Measurements from ENCODE around the gene LARP4B.

The LARP4B gene

DNA sequence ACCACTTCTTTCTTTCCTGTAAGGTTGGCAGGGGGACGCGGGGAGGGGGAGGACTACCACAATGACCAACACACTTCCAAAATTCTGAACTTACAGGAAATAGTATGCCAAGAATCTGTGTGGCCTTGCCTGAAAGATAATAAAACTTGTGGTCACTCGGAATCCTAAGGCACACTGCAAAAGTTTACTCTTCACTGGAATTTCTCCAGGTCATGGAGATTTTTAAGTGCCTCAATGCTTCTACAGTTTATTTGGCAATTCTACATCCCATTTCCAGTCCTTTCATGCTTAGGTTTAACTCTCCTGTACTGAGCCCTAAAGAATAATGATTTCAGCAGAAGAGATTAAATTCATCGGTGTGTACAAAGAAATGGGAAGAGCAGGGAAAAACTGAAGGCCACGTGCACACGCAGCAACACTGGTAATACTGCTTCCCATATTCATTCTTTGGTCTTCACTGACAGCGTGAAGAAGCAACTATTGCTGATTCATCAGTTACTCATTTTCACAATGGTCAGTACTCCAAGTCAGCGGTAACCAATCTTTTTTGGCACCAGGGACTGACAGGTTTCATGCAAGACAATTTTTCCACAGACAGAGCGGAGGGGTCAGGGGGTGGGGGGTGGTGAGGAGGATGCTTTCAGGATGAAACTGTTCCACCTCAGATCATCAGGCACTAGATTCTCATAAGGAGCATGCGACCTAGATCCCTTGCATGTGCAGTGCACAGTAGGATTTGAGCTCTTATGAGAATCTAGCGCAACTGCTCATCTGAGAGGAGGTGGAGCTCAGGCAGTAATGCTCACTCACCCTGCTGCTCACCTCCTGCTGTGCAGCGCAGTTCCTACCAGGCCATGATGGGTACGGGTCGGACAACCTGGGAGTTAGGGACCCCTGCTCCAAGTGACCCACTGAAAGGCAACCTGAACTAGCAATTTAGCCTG lies 9.8 kb downstream of the LARP4B start:
- no peak for DNase-seq

DNA sequence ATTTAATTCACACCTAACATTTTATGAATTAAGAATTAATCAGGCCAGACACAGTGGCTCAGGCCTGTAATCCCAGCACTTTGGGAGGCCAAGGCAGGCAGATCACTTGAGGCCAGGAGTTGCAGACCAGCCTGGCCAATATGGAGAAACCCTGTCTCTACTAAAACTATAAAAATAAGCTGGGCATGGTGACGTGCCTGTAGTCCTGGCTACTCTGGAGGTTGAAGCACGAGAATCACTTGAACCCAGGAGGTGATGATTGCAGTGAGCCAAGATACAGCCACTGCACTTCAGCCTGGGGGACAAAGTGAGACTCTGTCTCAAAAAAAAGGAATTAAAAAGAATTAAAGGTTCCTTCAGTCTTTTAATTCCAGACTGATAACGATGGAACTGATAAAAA lies 11.1 kb downstream of the LARP4B start:
- no peak for DNase-seq

- DNase-seq, result no peak
Measured at GRCh38 chr10:919481-919880, 12.0 kb downstream of the LARP4B start.

GRCh38 chr10:917999-918398 lies 13.5 kb downstream of the LARP4B start:
- DNase-seq, result no peak

- no peak for DNase-seq
Measured at GRCh38 chr10:917416-917720, 14.1 kb downstream of the LARP4B start.

DNA sequence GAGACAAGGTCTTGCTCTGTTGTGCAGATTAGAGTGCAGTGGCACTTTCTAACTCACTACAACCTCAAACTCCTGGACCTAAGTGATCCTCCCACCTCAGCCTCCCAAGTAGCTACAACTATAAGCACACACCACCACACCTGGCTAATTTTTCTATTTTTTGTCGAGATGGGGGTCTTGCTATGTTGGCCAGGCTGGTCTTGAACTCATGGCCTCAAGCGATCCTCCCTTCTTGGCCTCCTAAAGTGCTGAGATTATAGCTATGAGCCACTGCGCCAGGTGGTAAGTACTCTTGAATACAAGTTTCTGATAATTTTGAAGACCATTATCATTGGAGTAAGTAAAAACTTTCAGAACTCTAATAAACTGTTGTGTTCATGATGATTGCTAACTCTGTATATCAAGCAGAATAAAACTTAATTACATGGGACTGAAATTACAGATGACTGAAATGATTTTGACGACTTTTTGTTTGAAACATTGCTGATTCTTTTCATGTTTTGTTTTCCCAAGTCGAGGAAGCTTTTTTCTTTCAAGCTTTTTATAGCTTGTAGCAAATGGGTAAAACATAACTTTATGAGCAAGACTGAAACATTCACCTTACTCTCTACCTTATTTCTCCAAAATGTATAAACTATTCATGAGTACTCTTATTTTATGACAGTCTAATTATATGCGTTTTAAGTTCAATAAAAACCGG lies 14.6 kb downstream of the LARP4B start:
- no peak for DNase-seq

- no peak for DNase-seq
Measured at GRCh38 chr10:909831-910230, 21.7 kb downstream of the LARP4B start.

GRCh38 chr10:905972-906371 lies 25.5 kb downstream of the LARP4B start:
- DNase-seq, result no peak

GRCh38 chr10:905503-905902 lies 26.0 kb downstream of the LARP4B start:
- DNase-seq, result no peak

- no peak for DNase-seq
Measured at GRCh38 chr10:904403-904802, 27.1 kb downstream of the LARP4B start.

DNA sequence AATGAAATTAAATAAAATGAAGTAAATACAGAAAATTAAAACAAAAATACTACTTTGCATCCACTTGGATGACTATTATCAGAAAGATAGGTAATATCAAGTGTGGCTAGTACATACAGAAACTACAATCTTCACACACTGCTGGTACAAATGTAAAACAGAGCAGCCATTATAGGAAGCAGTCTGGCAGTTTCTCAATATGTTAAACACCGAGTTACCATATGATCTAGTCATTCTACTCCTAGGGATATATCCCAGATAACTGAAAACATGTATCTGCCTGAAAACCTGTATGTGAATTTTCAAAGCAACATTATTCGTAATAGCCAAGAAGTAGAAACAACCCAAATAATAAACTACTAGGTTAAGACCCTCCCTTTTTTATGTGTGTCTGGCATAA lies 33.4 kb downstream of the LARP4B start:
- no peak for DNase-seq

- no peak for DNase-seq
Measured at GRCh38 chr10:896982-897381, 34.5 kb downstream of the LARP4B start.

DNA sequence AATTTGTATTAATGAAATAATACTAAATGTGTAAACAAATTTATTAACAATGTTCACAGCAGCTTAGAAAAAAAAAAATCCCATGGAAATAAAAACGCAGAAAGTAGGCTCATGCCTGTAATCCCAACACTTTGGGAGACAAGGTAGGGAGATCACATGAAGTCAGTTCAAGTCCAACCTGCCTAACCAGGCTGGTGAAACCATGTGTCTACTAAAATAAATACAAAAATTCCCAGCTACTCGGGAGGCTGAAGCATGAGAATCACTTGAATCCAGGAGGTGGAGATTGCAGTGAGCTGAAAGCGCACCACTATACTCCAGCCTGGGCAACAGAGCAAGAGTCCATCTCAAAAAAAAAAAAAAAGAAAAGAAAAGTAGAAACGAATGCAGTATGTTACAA lies 36.2 kb downstream of the LARP4B start:
- DNase-seq, result no peak

- no peak for DNase-seq
Measured at GRCh38 chr10:878895-879294, 52.6 kb downstream of the LARP4B start.

GRCh38 chr10:878333-878759 lies 53.2 kb downstream of the LARP4B start:
- no peak for DNase-seq

DNA sequence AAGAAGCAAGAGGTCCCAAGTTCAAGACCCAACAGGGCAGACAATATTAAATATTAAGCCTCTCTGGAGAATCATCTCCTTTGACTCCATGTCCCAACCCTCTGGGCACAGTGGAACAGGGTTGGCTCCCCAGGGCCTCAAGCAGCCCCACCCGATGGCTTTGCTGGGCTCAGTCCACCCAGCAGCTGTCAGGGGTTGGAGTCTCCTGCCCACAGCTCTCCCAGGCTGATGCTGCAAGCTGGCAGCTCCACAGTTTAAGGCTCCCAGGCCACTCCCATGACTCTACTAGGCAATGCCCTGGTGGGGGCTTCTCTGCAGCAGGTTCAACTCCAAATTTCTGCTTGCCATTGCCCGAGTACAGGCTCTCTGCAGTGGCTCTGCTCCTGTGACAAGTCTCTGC lies 55.1 kb downstream of the LARP4B start:
- no peak for DNase-seq

DNA sequence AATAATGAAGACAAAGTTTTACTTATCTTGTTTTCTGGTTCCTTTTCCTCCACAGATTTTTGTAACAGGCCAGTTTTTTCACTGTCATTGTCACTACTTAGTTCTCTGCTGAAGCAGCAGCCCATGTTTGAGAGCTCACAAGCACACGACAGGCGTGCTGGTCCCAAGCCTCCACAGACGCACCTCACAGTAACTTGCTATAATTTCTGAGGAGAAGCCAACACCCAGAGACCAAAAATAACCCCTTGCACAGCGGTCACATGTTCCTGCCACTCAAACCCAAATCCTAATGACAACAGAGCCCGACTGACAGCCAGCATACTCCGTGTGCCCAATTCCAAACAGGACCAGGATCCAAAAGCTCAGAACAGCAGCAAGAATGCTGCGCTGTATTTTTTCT lies 58.5 kb downstream of the LARP4B start:
- DNase-seq, result no peak

DNA sequence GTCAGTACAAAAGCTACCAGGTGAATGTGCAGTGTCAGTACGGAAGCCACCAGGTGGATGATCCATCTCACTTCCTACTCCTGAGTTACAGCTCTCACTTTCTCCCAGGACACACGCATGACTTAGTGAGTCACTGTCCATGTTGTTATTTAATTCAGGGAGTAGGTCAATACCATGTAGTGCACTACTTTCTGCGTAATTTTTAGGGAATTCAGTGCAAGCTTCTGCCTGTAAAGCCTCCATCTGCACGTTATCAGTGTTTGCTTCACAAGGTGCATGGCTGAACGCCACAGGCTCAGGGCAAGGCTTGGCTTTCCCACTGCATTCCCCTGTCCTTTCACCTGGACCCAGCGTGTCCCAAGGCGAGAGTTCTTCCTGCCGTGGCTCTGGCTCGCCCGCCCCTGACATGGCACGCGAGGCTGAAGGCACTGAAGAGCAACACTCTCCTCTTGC lies 59.5 kb downstream of the LARP4B start:
- no peak for DNase-seq

GRCh38 chr10:870564-871166 lies 60.8 kb downstream of the LARP4B start:
- no peak for DNase-seq

GRCh38 chr10:869171-869570 lies 62.3 kb downstream of the LARP4B start:
- DNase-seq, result no peak

DNA sequence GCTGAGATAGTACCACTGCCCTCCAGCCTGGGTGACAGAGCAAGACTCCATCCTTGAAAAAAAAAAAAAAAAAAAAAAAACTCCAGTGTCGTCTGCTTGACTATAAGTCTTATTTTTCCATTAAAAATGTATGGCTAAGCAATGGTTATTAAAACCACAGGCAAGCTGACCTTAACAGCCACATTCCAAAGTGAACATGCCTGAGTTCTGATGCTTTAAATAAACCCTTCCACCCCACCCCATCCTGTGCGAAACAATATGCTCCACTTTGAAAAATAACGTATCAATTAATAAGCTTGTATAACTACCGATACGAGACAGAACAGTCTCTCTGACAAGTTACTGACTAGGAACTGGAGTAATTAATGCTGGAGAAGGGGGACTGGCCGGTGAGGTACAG lies 63.7 kb downstream of the LARP4B start:
- DNase-seq, result no peak

GRCh38 chr10:866577-866941 lies 64.9 kb downstream of the LARP4B start:
- DNase-seq, result no peak

DNA sequence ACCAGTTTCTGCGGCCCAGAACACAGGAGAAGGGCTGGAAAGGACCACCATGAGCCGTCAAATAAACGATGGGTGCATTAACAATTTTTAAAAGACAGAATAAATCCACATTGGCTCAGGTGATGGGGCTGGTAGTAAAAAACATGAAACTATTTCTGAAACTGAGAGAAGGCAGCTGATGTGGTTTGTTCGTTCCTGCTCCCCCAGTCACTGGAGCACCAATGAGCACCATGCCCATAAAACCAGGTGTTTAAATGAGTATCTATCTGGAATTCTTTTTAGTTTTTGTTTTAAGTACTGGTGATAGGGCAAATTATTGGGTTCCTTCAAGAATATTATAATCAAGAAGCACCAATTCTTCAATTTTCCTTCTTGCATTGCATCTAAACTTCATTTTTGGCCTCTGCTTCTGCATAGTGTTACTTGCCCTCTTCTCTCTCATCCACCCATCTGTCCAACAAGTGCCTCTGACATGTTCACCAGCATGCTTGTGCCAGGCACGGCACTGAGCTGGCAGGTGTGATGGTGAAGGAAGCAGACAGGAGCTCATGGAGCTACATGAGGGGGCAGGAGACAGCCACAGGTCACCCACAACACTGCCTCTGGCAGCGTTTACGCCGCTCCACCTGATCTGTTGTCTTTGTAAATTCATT lies 65.5 kb downstream of the LARP4B start:
- no peak for DNase-seq

- DNase-seq, result no peak
Measured at GRCh38 chr10:865257-865656, 66.2 kb downstream of the LARP4B start.
